ENCODE measurements around the gene MAGEA10. TPM values are rescaled to one million over a fixed set of nuclear protein-coding genes. Genes with fewer than 3 reads are reported as not detected.

MAGEA10 gene
- total and polyA plus RNA-seq, 9 of the 15 experiments (the other 6 are each of a cell fraction or from before 2014, with no cell fraction given), result 0.06 to 0.45 (median 0.15) TPM; not detected in 4

DNA sequence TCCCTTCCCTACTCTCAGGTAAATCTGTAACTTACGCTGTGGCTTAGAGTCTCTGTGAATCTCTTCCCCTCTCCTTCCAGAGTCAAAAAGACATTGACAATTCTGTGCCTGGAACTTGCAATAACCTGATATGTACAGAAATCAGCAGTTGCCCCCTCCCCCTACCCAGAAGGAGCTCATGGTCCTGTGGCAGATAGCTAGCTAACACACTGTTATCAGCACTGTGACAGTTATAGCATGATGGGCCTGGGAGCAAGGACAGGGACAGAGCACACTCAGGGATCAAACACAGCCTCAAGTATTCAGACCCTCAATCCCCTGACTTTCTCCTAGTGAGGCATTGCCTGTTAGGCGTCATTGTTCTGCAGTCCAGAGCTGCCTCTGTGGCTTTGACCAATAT lies 18.7 kb upstream of the MAGEA10 start (continued):
- TF ChIP-seq, protein P1, sequence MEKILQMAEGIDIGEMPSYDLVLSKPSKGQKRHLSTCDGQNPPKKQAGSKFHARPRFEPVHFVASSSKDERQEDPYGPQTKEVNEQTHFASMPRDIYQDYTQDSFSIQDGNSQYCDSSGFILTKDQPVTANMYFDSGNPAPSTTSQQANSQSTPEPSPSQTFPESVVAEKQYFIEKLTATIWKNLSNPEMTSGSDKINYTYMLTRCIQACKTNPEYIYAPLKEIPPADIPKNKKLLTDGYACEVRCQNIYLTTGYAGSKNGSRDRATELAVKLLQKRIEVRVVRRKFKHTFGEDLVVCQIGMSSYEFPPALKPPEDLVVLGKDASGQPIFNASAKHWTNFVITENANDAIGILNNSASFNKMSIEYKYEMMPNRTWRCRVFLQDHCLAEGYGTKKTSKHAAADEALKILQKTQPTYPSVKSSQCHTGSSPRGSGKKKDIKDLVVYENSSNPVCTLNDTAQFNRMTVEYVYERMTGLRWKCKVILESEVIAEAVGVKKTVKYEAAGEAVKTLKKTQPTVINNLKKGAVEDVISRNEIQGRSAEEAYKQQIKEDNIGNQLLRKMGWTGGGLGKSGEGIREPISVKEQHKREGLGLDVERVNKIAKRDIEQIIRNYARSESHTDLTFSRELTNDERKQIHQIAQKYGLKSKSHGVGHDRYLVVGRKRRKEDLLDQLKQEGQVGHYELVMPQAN (IDR thresholded peaks at IDR 0.05; ENCODE audit: borderline replicate concordance), result no peak
- TF ChIP-seq, protein P2, sequence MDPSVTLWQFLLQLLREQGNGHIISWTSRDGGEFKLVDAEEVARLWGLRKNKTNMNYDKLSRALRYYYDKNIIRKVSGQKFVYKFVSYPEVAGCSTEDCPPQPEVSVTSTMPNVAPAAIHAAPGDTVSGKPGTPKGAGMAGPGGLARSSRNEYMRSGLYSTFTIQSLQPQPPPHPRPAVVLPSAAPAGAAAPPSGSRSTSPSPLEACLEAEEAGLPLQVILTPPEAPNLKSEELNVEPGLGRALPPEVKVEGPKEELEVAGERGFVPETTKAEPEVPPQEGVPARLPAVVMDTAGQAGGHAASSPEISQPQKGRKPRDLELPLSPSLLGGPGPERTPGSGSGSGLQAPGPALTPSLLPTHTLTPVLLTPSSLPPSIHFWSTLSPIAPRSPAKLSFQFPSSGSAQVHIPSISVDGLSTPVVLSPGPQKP (CRISPR knock-in tag; IDR thresholded peaks at IDR 0.05), result no peak
- TF ChIP-seq, protein P3, sequence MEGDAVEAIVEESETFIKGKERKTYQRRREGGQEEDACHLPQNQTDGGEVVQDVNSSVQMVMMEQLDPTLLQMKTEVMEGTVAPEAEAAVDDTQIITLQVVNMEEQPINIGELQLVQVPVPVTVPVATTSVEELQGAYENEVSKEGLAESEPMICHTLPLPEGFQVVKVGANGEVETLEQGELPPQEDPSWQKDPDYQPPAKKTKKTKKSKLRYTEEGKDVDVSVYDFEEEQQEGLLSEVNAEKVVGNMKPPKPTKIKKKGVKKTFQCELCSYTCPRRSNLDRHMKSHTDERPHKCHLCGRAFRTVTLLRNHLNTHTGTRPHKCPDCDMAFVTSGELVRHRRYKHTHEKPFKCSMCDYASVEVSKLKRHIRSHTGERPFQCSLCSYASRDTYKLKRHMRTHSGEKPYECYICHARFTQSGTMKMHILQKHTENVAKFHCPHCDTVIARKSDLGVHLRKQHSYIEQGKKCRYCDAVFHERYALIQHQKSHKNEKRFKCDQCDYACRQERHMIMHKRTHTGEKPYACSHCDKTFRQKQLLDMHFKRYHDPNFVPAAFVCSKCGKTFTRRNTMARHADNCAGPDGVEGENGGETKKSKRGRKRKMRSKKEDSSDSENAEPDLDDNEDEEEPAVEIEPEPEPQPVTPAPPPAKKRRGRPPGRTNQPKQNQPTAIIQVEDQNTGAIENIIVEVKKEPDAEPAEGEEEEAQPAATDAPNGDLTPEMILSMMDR (IDR thresholded peaks at IDR 0.05 in 2 of 3, conservative IDR thresholded peaks at IDR 0.05 in 1 of 3; ENCODE audit: insufficient read depth in 2 of 3, low read depth in 1 of 3, low read length in 3 of 3), result no peak
- TF ChIP-seq NFRKB (IDR thresholded peaks at IDR 0.05; ENCODE audit: low read depth) (peak; percentile 65; the same call in 1 of the 2 replicates), ZNF408 (CRISPR knock-in tag; IDR thresholded peaks at IDR 0.05; ENCODE audit: low read depth) (no peak), ZNF699 (CRISPR knock-in tag; IDR thresholded peaks at IDR 0.05; ENCODE audit: insufficient replicate concordance) (no peak), PYGO2 (tag; IDR thresholded peaks at IDR 0.05) (no peak), PML (IDR thresholded peaks at IDR 0.05; ENCODE audit: low read length) (no peak)
- TF ChIP-seq, protein P4, sequence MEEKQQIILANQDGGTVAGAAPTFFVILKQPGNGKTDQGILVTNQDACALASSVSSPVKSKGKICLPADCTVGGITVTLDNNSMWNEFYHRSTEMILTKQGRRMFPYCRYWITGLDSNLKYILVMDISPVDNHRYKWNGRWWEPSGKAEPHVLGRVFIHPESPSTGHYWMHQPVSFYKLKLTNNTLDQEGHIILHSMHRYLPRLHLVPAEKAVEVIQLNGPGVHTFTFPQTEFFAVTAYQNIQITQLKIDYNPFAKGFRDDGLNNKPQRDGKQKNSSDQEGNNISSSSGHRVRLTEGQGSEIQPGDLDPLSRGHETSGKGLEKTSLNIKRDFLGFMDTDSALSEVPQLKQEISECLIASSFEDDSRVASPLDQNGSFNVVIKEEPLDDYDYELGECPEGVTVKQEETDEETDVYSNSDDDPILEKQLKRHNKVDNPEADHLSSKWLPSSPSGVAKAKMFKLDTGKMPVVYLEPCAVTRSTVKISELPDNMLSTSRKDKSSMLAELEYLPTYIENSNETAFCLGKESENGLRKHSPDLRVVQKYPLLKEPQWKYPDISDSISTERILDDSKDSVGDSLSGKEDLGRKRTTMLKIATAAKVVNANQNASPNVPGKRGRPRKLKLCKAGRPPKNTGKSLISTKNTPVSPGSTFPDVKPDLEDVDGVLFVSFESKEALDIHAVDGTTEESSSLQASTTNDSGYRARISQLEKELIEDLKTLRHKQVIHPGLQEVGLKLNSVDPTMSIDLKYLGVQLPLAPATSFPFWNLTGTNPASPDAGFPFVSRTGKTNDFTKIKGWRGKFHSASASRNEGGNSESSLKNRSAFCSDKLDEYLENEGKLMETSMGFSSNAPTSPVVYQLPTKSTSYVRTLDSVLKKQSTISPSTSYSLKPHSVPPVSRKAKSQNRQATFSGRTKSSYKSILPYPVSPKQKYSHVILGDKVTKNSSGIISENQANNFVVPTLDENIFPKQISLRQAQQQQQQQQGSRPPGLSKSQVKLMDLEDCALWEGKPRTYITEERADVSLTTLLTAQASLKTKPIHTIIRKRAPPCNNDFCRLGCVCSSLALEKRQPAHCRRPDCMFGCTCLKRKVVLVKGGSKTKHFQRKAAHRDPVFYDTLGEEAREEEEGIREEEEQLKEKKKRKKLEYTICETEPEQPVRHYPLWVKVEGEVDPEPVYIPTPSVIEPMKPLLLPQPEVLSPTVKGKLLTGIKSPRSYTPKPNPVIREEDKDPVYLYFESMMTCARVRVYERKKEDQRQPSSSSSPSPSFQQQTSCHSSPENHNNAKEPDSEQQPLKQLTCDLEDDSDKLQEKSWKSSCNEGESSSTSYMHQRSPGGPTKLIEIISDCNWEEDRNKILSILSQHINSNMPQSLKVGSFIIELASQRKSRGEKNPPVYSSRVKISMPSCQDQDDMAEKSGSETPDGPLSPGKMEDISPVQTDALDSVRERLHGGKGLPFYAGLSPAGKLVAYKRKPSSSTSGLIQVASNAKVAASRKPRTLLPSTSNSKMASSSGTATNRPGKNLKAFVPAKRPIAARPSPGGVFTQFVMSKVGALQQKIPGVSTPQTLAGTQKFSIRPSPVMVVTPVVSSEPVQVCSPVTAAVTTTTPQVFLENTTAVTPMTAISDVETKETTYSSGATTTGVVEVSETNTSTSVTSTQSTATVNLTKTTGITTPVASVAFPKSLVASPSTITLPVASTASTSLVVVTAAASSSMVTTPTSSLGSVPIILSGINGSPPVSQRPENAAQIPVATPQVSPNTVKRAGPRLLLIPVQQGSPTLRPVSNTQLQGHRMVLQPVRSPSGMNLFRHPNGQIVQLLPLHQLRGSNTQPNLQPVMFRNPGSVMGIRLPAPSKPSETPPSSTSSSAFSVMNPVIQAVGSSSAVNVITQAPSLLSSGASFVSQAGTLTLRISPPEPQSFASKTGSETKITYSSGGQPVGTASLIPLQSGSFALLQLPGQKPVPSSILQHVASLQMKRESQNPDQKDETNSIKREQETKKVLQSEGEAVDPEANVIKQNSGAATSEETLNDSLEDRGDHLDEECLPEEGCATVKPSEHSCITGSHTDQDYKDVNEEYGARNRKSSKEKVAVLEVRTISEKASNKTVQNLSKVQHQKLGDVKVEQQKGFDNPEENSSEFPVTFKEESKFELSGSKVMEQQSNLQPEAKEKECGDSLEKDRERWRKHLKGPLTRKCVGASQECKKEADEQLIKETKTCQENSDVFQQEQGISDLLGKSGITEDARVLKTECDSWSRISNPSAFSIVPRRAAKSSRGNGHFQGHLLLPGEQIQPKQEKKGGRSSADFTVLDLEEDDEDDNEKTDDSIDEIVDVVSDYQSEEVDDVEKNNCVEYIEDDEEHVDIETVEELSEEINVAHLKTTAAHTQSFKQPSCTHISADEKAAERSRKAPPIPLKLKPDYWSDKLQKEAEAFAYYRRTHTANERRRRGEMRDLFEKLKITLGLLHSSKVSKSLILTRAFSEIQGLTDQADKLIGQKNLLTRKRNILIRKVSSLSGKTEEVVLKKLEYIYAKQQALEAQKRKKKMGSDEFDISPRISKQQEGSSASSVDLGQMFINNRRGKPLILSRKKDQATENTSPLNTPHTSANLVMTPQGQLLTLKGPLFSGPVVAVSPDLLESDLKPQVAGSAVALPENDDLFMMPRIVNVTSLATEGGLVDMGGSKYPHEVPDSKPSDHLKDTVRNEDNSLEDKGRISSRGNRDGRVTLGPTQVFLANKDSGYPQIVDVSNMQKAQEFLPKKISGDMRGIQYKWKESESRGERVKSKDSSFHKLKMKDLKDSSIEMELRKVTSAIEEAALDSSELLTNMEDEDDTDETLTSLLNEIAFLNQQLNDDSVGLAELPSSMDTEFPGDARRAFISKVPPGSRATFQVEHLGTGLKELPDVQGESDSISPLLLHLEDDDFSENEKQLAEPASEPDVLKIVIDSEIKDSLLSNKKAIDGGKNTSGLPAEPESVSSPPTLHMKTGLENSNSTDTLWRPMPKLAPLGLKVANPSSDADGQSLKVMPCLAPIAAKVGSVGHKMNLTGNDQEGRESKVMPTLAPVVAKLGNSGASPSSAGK (IDR thresholded peaks at IDR 0.05), result peak; percentile 48
- TF ChIP-seq, protein P5, sequence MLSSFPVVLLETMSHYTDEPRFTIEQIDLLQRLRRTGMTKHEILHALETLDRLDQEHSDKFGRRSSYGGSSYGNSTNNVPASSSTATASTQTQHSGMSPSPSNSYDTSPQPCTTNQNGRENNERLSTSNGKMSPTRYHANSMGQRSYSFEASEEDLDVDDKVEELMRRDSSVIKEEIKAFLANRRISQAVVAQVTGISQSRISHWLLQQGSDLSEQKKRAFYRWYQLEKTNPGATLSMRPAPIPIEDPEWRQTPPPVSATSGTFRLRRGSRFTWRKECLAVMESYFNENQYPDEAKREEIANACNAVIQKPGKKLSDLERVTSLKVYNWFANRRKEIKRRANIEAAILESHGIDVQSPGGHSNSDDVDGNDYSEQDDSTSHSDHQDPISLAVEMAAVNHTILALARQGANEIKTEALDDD (IDR thresholded peaks at IDR 0.05), result peak; percentile 55; the same call in 1 of the 2 replicates
